GM18519 (cell line): ENCODE results near the gene AP2S1.
"Not testable (repeated sequence)": the region's sequence is repeated elsewhere in the genome, so short reads cannot be mapped to it uniquely, and the experiment has no call there.

Source experiments
- ATAC-seq: cut with Tn5 transposase; IDR thresholded peaks from one replicate; pipeline ENCODE4 v1.9.1; 2021; ENCODE audit warnings: mild to moderate bottlenecking, moderate library complexity; ENCODE audit not compliant: unreplicated experiment, low FRiP score

Gene AP2S1

DNA sequence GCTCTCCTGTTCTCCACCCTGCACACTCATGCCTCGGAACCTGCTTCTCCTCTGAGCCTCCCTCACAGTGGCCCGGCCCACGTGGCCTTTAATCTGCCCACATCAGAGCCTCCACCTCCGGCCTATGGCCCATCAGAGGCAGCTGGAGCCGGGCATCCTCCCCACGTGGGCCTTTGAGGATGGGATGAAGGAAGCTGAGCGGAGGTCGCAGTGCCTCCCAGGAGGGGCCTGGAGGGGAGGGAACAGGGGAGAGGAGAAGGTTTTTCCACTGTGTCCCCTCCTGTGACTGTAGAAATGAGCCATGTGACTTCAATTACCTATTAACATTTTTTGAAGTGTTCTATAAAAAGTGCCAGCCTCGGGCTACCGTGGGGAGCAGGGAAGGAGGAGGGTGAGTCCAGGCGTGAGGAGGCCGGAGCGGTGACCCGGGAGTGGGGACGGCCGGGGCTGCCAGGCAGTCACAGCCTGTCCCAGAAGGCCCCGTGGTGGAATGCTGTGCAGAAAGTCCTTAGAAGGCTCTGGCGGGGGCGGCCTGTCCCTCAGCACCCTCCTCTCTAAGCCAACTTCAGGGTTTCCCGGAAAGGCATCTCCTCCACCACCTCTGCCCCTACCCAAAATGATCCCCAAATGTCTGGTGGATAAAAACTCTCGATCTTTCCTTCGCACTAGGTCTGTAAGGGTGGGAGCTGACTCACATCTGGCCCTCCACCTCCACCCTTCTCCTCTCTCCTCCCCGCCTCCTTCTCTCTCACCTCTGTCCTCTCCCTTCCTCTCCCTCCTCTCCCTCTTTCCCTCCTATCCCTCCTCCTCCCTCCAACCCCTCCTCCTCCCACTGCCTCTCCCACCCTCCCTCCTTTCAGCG, 37.4 kb downstream of the AP2S1 start:
- no peak for ATAC-seq

GRCh38 chr19:46809534-46810272, 40.9 kb downstream of the AP2S1 start:
- ATAC-seq, result no peak

GRCh38 chr19:46806656-46807055, 44.0 kb downstream of the AP2S1 start:
- ATAC-seq, result no peak

DNA sequence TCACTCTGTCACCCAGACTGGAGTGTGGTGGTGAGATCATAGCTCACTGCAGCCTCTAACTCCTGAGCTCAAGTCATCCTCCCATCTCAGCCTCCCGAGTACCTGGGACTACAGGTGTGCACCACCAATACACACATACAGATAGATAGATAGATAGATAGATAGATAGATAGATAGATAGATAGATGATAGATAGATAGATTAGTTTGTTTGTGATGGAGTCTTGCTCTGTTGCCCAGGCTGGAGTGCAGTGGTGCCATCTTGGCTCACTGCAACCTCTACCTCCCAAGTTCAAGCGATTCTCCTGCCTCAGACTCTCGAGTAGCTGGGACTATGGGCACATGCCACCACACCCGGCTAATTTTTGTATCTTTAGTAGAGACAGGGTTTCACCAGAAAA, 46.2 kb downstream of the AP2S1 start:
- not testable (repeated sequence) for ATAC-seq

DNA sequence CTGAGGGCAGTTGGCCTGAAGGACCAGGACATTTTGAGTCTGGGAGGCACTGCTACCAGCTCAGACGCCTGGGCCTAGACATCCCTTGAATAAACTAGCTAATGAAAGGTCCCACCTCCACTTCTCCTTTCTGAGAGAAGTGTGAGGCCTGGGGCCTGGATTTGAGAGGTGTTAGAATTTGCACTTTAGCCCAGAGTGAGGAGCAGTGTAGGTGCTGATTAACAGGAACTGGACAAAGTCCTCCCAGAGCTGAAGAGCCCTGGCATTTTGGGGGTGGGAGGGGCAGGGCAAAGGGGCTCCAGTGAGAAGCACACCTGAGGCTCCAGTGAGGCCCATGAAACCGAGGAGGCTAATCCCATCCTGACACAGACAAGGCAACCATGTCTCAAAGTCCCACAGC, 47.1 kb downstream of the AP2S1 start:
- ATAC-seq, result no peak

GRCh38 chr19:46802152-46802551, 48.5 kb downstream of the AP2S1 start:
- no peak for ATAC-seq

GRCh38 chr19:46798713-46799112, 51.9 kb downstream of the AP2S1 start:
- no peak for ATAC-seq

DNA sequence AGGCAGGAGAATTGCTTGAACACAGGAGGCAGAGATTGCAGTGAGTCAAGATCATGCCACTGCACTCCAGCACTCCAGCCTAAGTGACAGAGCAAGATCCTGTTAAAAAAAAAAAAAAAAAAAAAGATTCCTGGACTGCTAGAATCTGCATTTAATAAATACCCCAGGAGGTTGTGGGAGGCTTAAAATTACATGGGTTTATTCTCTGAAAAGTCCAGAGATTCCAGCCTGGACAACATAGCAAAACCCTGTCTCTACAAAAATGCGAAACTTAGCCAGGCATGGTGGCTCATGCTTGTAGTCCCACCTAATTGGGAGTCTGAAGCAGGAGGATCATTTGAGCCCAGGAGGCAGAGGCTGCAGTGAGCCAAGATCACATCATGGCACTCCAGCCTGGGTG, 52.8 kb downstream of the AP2S1 start:
- no peak for ATAC-seq

DNA sequence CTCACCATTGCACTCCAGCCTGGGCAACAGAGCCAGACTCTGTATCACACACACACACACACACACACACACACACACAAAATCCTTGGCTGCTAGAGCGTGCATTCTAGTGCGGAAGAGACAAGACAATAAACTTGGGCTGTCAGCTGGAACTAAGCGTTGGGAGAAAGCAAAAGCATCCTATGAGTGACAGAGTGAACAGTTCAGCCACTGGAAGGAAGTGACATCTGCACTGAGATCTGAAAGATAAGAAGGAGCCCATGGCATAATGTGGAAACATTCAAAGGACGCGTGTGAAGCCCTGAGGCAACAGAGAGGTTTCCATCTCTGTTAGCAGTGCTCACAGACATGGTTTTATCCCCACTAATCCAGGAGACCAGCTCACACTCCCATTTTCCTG, 58.7 kb downstream of the AP2S1 start:
- no peak for ATAC-seq

DNA sequence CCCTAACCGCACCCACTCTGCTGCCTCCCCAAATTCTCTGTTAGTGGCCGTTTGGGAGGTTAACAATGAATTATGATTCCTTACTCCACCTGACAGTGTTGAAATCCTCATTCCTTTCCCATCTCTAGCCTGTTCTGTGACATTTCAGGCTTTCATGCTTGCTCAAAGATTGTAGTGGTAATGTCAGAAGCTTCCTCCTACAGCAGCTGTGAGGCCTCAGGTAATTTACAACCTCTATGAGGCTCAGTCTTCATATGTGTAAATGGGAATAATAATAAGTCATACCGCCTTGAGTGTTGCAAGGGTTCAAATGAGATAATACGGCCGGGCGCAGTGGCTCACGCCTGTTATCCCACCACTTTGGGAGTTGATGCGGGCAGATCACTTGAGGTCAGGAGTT, 61.3 kb downstream of the AP2S1 start:
- ATAC-seq, result no peak

GRCh38 chr19:46788968-46789338, 61.7 kb downstream of the AP2S1 start:
- ATAC-seq, result no peak

DNA sequence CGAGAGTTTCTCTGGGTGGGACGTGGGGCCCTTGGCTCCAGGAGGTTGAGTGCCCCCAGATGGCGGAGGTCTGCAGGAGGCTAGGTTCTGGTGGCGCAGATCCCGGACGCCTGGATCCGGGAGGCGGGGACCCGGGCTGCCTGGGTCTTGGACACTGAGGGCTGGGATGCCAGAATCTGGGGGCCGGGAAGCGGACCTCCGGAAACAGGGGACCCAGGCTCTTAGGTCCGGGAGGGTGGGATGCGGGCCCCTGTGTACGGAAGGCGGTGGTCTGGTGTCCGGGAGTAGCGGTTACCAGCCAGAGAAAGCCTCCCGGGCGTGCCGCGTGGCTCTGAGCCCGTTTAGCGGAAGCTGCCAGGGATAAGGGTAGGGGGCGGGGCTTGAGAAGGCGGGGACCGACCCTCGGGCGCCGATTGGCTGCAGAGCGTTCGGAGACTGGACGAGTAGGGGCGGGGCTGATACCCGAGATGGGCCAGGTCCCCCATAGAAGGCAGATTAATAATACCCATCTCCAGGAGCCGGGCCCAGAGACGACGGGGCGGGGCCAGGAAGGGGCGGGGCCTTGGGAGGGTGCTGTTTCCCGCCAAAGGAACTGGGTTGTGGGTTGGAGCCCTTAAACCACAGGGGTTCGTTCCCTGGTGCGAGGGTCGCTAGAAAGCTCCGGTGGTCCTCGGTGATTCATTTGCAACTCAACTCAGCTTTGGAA, 62.2 kb downstream of the AP2S1 start, which contains the start of gene SLC1A5:
SLC1A5 (minus strand) TSS at position 333 of the 706 bp plus-strand sequence. CDS start 629 bp downstream, outside the sequence.
- no peak for ATAC-seq
